H9 (cell line): ENCODE results near the gene LRP1-AS. TPM values are rescaled to one million over a fixed set of nuclear protein-coding genes. Genes with fewer than 3 reads are reported as not detected.

Experiments
- DNase-seq: peaks from one replicate; pipeline ENCODE4 v3.0.0-alpha.2; 2017
- H2AFZ ChIP-seq: one replicate; pipeline ENCODE4 v1.6.1; 2013; ENCODE audit warnings: mild to moderate bottlenecking, low read length, control low read depth, moderate library complexity
- H2AK5ac ChIP-seq: 2 replicates; pipeline ENCODE4 v1.6.1; 2013; ENCODE audit warnings: low read length, control low read depth, mixed read lengths; ENCODE audit not compliant: insufficient read length
- H2BK120ac ChIP-seq: one replicate; pipeline ENCODE4 v1.6.1; 2013; ENCODE audit warnings: low read depth, mild to moderate bottlenecking, low read length, control low read depth, inconsistent platforms; ENCODE audit not compliant: poor library complexity, severe bottlenecking
- H2BK12ac ChIP-seq: 2 replicates; pipeline ENCODE4 v1.6.1; 2013; ENCODE audit warnings: low read length, control low read depth, mixed read lengths, low read depth; ENCODE audit not compliant: insufficient read length
- H2BK15ac ChIP-seq: 2 replicates; pipeline ENCODE4 v1.6.1; 2013; ENCODE audit warnings: low read depth, low read length, control low read depth
- H2BK20ac ChIP-seq: one replicate; pipeline ENCODE4 v1.6.1; 2013; ENCODE audit warnings: low read depth, mild to moderate bottlenecking, low read length, control low read depth, inconsistent platforms; ENCODE audit not compliant: poor library complexity, severe bottlenecking
- H2BK5ac ChIP-seq: 2 replicates; pipeline ENCODE4 v1.6.1; 2013; ENCODE audit warnings: low read length, control low read depth, mixed read lengths; ENCODE audit not compliant: insufficient read length
- H3K14ac ChIP-seq: 2 replicates; pipeline ENCODE4 v1.6.1; 2013; ENCODE audit warnings: low read length, control low read depth; ENCODE audit not compliant: insufficient read depth
- H3K18ac ChIP-seq: 2 replicates; pipeline ENCODE4 v1.6.1; 2013; ENCODE audit warnings: low read depth, mild to moderate bottlenecking, mixed read lengths, low read length, control low read depth; ENCODE audit not compliant: insufficient read length
- H3K23ac ChIP-seq: 2 replicates; pipeline ENCODE4 v1.6.1; 2013; ENCODE audit warnings: low read length, control low read depth, mixed read lengths, low read depth; ENCODE audit not compliant: insufficient read length
- H3K23me2 ChIP-seq: 2 replicates; pipeline ENCODE4 v1.6.1; 2013; ENCODE audit warnings: low read depth, mild to moderate bottlenecking, mixed read lengths, low read length, control low read depth; ENCODE audit not compliant: insufficient read length, poor library complexity, severe bottlenecking
- H3K27ac ChIP-seq: 2 replicates; pipeline ENCODE4 v1.5.1; 2013; ENCODE audit warnings: low read length, control low read depth, mixed read lengths, low read depth; ENCODE audit not compliant: insufficient read length
- H3K27me3 ChIP-seq: 2 replicates; pipeline ENCODE4 v1.6.1; 2013; ENCODE audit warnings: low read length, control low read depth, inconsistent platforms; ENCODE audit not compliant: insufficient read depth
- H3K4ac ChIP-seq: 2 replicates; pipeline ENCODE4 v1.6.1; 2013; ENCODE audit warnings: low read depth, mild to moderate bottlenecking, control low read depth, inconsistent platforms, low read length, moderate library complexity
- H3K4me1 ChIP-seq: 2 replicates; pipeline ENCODE4 v1.6.1; 2013; ENCODE audit warnings: low read length, control low read depth, inconsistent platforms; ENCODE audit not compliant: insufficient read depth
- H3K4me2 ChIP-seq: 2 replicates; pipeline ENCODE4 v1.6.1; 2013; ENCODE audit warnings: low read length, control low read depth, mixed read lengths; ENCODE audit not compliant: insufficient read length, insufficient read depth
- H3K56ac ChIP-seq: 2 replicates; pipeline ENCODE4 v1.6.1; 2013; ENCODE audit warnings: low read depth, mild to moderate bottlenecking, mixed read lengths, low read length, control low read depth; ENCODE audit not compliant: insufficient read length
- H3K79me1 ChIP-seq: 2 replicates; pipeline ENCODE4 v1.6.1; 2013; ENCODE audit warnings: low read depth, mild to moderate bottlenecking, moderate library complexity, low read length, control low read depth, inconsistent platforms; ENCODE audit not compliant: insufficient read depth, poor library complexity, severe bottlenecking
- H3K79me2 ChIP-seq: 2 replicates; pipeline ENCODE4 v1.6.1; 2013; ENCODE audit warnings: low read length, control low read depth, inconsistent platforms; ENCODE audit not compliant: insufficient read depth
- H3K9ac ChIP-seq: 2 replicates; pipeline ENCODE4 v1.6.1; 2013; ENCODE audit warnings: low read length, control low read depth, mixed read lengths; ENCODE audit not compliant: insufficient read length; ENCODE audit errors: extremely low read depth
- H3K9me3 ChIP-seq: one replicate; pipeline ENCODE4 v1.6.1; 2013; ENCODE audit warnings: low read depth, low read length, inconsistent platforms; ENCODE audit not compliant: control insufficient read depth
- H3T11ph ChIP-seq: one replicate; pipeline ENCODE4 v1.6.1; 2013; ENCODE audit warnings: mild to moderate bottlenecking, low read length, control low read depth, inconsistent platforms
- H4K20me1 ChIP-seq: one replicate; pipeline ENCODE4 v1.6.1; 2013; ENCODE audit not compliant: control insufficient read depth, insufficient read length, insufficient read depth
- H4K5ac ChIP-seq: 2 replicates; pipeline ENCODE4 v1.6.1; 2013; ENCODE audit warnings: low read depth, mild to moderate bottlenecking, mixed read lengths, low read length, control low read depth; ENCODE audit not compliant: insufficient read length
- H4K8ac ChIP-seq: replicated peaks from 2 replicates; pipeline ENCODE4 v1.6.1; 2013; ENCODE audit warnings: low read length, control low read depth, mixed read lengths, low read depth; ENCODE audit not compliant: insufficient read length
- H4K91ac ChIP-seq: 2 replicates; pipeline ENCODE4 v1.6.1; 2013; ENCODE audit warnings: low read depth, mild to moderate bottlenecking, moderate library complexity, mixed read lengths, low read length, control low read depth; ENCODE audit not compliant: insufficient read length
- H3K27ac Mint-ChIP-seq, 3 experiments: 2 replicates in 2 of 3; 3 replicates in 1 of 3; pipeline ENCODE4 v1.8.0; 2020 to 2021; ENCODE audit warnings: mixed read lengths in 3 of 3, mild to moderate bottlenecking in 1 of 3, moderate library complexity in 1 of 3
- H3K27me3 Mint-ChIP-seq: 2 replicates; pipeline ENCODE4 v1.8.0; 2021; ENCODE audit warnings: low read depth, mild to moderate bottlenecking, moderate library complexity, mixed read lengths
- H3K36me3 Mint-ChIP-seq, 3 experiments: 2 replicates in 2 of 3; 3 replicates in 1 of 3; pipeline ENCODE4 v1.8.0; 2020 to 2021; ENCODE audit warnings: low read depth in 3 of 3, mixed read lengths in 3 of 3; ENCODE audit not compliant: insufficient read depth in 1 of 3
- H3K4me1 Mint-ChIP-seq, 2 experiments: 2 replicates each; pipeline ENCODE4 v1.8.0; 2020; ENCODE audit warnings: mixed read lengths in 2 of 2
- H3K4me3 Mint-ChIP-seq, 2 experiments: 2 replicates in 1 of 2; 3 replicates in 1 of 2; pipeline ENCODE4 v1.8.0; 2020 to 2021; ENCODE audit warnings: mild to moderate bottlenecking in 2 of 2, mixed read lengths in 2 of 2, moderate library complexity in 1 of 2
- H3K9me3 Mint-ChIP-seq, 2 experiments: 2 replicates in 1 of 2; 3 replicates in 1 of 2; pipeline ENCODE4 v1.8.0; 2020; ENCODE audit warnings: mild to moderate bottlenecking in 2 of 2, mixed read lengths in 2 of 2, moderate library complexity in 1 of 2
- WGBS: extraction: QIAGEN DNeasy Blood & Tissue Kit; methylation state at CpG from one replicate; pipeline ENCODE4 v1.1.7; 2013; ENCODE audit warnings: missing lambda C conversion rate, low lambda C conversion rate, mixed read lengths; ENCODE audit not compliant: insufficient read length; ENCODE audit errors: extremely low coverage; 5-methylcytosine and 5-hydroxymethylcytosine counted together
- total RNA-seq: library from RNA; stranded (reverse); gene quantifications from 2 replicates; pipeline ENCODE4 v1.2.1, GENCODE V29; 2021
- TF ChIP-seq, protein P1 (sequence below): fragments of 200-600 bp; sonication (generic); conservative IDR thresholded peaks from 3 replicates; pipeline ENCODE4 v1.8.0; 2021; ENCODE audit warnings: antibody characterized with exemption, mild to moderate bottlenecking

LRP1-AS gene
- total RNA-seq, 1 experiment from 2014 or later = not detected

DNA sequence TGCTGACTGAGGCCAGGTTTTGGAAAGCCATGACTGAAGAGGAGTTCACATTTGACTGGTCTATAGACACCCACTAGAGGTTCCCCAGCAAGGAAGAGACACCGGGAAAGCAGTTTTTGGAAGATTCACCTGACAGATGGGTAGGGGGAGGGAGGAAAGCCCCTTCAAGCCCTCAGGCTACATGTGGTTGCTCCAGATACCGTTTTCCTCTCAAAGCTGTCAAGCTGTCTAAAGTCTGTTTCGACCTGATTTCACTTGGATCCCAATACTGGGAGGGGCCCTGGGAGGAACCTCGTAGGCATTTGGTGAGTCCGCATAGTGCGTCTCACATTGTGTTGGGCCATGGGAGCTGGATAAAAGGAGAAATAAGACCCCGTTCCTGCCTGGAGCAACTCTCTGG is 20.9 kb downstream of the LRP1-AS start:
- Mint-ChIP-seq H3K36me3 (peaks cover 7 to 10% (median 10%) of the 10 kb centered on the region in 3 experiments), H3K4me3 (peak overlapping the region; percentile 86 to 91; a peak in 4 of 5 replicates), H3K9me3 (peaks cover 3 to 7% of the 10 kb centered on the region in 2 experiments; a peak in 3 of 5 replicates), H3K27ac (0 out of 7 replicates have a peak overlapping the region, but pooled peaks of 1 of the 3 experiments have one; percentile 13), H3K4me1 (peaks cover 32 to 41% of the 10 kb centered on the region in 2 experiments), H3K27me3 (no peaks in the 10 kb centered on the region; the same call in 1 of the 2 replicates)
- TF ChIP-seq, protein P1, sequence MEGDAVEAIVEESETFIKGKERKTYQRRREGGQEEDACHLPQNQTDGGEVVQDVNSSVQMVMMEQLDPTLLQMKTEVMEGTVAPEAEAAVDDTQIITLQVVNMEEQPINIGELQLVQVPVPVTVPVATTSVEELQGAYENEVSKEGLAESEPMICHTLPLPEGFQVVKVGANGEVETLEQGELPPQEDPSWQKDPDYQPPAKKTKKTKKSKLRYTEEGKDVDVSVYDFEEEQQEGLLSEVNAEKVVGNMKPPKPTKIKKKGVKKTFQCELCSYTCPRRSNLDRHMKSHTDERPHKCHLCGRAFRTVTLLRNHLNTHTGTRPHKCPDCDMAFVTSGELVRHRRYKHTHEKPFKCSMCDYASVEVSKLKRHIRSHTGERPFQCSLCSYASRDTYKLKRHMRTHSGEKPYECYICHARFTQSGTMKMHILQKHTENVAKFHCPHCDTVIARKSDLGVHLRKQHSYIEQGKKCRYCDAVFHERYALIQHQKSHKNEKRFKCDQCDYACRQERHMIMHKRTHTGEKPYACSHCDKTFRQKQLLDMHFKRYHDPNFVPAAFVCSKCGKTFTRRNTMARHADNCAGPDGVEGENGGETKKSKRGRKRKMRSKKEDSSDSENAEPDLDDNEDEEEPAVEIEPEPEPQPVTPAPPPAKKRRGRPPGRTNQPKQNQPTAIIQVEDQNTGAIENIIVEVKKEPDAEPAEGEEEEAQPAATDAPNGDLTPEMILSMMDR = no peak
- Histone ChIP-seq H3K4me2 (peak overlapping the region; percentile 75), H3K27me3 (no peaks in the 10 kb centered on the region), H3K79me1 (peaks cover 8% of the 10 kb centered on the region), H3K27ac (no peak overlapping the region), H3K9me3 (no peaks in the 10 kb centered on the region), H3K9ac (no peak overlapping the region), H3K14ac (no peak overlapping the region), H3K56ac (no peak overlapping the region), H3T11ph (no peak overlapping the region), H4K8ac (no peak overlapping the region), H2AK5ac (no peak overlapping the region), H2BK120ac (no peak overlapping the region), H4K91ac (no peak overlapping the region), H3K18ac (no peak overlapping the region), H2BK12ac (no peak overlapping the region), H4K20me1 (no peaks in the 10 kb centered on the region), H3K4me1 (peaks cover 10% of the 10 kb centered on the region), H3K4ac (no peak overlapping the region), H3K79me2 (peaks cover 14% of the 10 kb centered on the region; the same call in 1 of the 2 replicates), H2BK5ac (no peak overlapping the region), H4K5ac (no peak overlapping the region), H3K23ac (no peak overlapping the region), H2AFZ (no peak overlapping the region), H2BK20ac (no peak overlapping the region), H2BK15ac (no peak overlapping the region), H3K23me2 (peaks cover 4% of the 10 kb centered on the region)
- WGBS = no CpG with 5 or more reads among the region's 7 CpGs
- no peak for DNase-seq
